ENCODE results near the gene PDE6G. TPM values are rescaled to one million over a fixed set of nuclear protein-coding genes. Genes with fewer than 3 reads are reported as not detected.

Gene PDE6G
- total and polyA plus RNA-seq, 2 of the 8 experiments (the other 6 are each of a cell fraction or from before 2014, with no cell fraction given) = 5.8 to 12.9 TPM

DNA sequence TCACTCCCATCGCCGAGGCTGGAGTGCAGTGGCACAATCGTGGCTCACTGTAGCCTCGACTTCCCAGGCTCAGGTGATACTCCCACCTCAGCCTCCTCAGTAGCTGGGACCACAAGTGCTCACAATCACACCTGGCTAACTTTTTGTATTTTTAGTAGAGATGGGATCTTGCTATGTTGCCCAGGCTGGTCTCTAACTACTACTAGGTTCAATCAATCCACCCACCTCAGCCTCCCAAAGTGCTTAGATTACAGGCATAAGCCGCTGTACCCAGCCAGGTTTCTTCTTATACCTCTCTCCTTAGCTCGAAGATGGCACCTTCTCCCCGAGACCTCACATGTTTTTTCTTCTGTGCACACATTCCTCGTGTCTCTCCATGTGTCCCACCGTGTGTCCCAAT is 16.3 kb downstream of the PDE6G start:
- CTCF ChIA-PET (ENCODE audit: partially characterized antibody) = interaction anchor here (0.8 to 1.7 kb wide), 3 partner anchors 36 to 200 kb away, joined by 3 to 6 read pairs (median 3); no protein-coding TSS in a partner anchor
- no peak overlapping the region for H3K4me3 ChIP-seq (ENCODE audit: extremely low read depth in 1 of 4, insufficient read depth in 2 of 4, low read depth in 3 of 4, low read length in 4 of 4)
- no peak overlapping the region for H4K91ac ChIP-seq (replicated peaks; ENCODE audit: insufficient read length, low read length)
- no peak overlapping the region for H4K5ac ChIP-seq (ENCODE audit: insufficient read length, low read depth, low read length)
- H3K27ac ChIP-seq (ENCODE audit: low read depth, low read length) = no peak overlapping the region
- 91% methylated on average over 9 of the region's 9 CpGs; no CpG with 5 or more reads in 1 of the 2 experiments for WGBS, 2 experiments (ENCODE audit: extremely low coverage in 1 of 2, insufficient coverage in 1 of 2, insufficient read length in 1 of 2, insufficient replicate concordance in 2 of 2, low coverage in 1 of 2, low lambda C conversion rate in 2 of 2, missing lambda C conversion rate in 1 of 2)
- H2AK5ac ChIP-seq (ENCODE audit: low read depth, low read length) = no peak overlapping the region
- no peaks in the 10 kb centered on the region for H3K36me3 ChIP-seq (ENCODE audit: control insufficient read depth in 2 of 4, insufficient read depth in 4 of 4, low read length in 3 of 4)
- no peaks in the 10 kb centered on the region for H4K20me1 ChIP-seq (replicated peaks in 1 of 2; ENCODE audit: control insufficient read depth in 1 of 2, insufficient read depth in 2 of 2, low read length in 2 of 2)
- peaks cover 7 to 16% of the 10 kb centered on the region in 2 experiments; a peak in 3 of 4 replicates for H3K79me2 ChIP-seq (ENCODE audit: control insufficient read depth in 1 of 2, insufficient read depth in 2 of 2, low read length in 2 of 2)
- H2BK15ac ChIP-seq (ENCODE audit: low read length) = no peak overlapping the region
- no peak overlapping the region for H3K14ac ChIP-seq (ENCODE audit: insufficient read length)
- H3K23me2 ChIP-seq (ENCODE audit: low read depth, low read length) = peaks cover 3% of the 10 kb centered on the region; the same call in 1 of the 2 replicates
- H2BK5ac ChIP-seq (ENCODE audit: low read depth, low read length) = no peak overlapping the region
- no peaks in the 10 kb centered on the region for H3K4me1 ChIP-seq (replicated peaks in 1 of 4; ENCODE audit: control insufficient read depth in 3 of 4, insufficient read depth in 4 of 4, low read length in 3 of 4)
- POLR2A ChIA-PET (ENCODE audit: partially characterized antibody) = interaction anchor here (1.1 kb wide), 1 partner anchor 31 kb away, joined by 4 read pairs; no protein-coding TSS in a partner anchor
- no peak overlapping the region for H3K4ac ChIP-seq (replicated peaks; ENCODE audit: insufficient read length, low read depth, low read length)
- no peak overlapping the region for H3K23ac ChIP-seq (ENCODE audit: insufficient read length)
- no peak overlapping the region for H2BK120ac ChIP-seq (replicated peaks; ENCODE audit: low read depth, low read length)
- DNase-seq (ENCODE audit: low read depth in 1 of 2, low spot score in 2 of 2) (no peak), FAIRE-seq (no peak)
- no peak overlapping the region for H2BK20ac ChIP-seq (ENCODE audit: low read length)
- H3K18ac ChIP-seq (ENCODE audit: extremely low read depth, low read length) = no peak overlapping the region
- no peaks in the 10 kb centered on the region for H3K27me3 ChIP-seq (replicated peaks in 1 of 4; ENCODE audit: control insufficient read depth in 3 of 4, extremely low read depth in 1 of 4, insufficient read depth in 3 of 4, low read length in 3 of 4)
- no peak overlapping the region for H3K9ac ChIP-seq (replicated peaks in 1 of 4; ENCODE audit: extremely low read depth in 1 of 4, low read depth in 3 of 4, low read length in 3 of 4)
- H2BK12ac ChIP-seq (ENCODE audit: low read depth, low read length) = no peak overlapping the region
- H3K56ac ChIP-seq (replicated peaks; ENCODE audit: insufficient read length, low read depth, low read length) = no peak overlapping the region
- H3K79me1 ChIP-seq (ENCODE audit: low read depth, low read length) = no peaks in the 10 kb centered on the region
- H4K8ac ChIP-seq (ENCODE audit: extremely low read depth, insufficient read depth, low read length) = no peak overlapping the region
- no peaks in the 10 kb centered on the region for H3K9me3 ChIP-seq (ENCODE audit: insufficient read depth in 2 of 2, low read depth in 1 of 2, low read length in 1 of 2)
- TF ChIP-seq RNF2 (IDR thresholded peaks at IDR 0.05; ENCODE audit: borderline replicate concordance, low read depth, low read length, missing control alignments, poor library complexity, severe bottlenecking) = no peak
- no peak for TF ChIP-seq BCL11A (IDR thresholded peaks at IDR 0.05; ENCODE audit: low read depth in 2 of 2, low read length in 2 of 2)
- no peak for TF ChIP-seq RFX5 (IDR thresholded peaks at IDR 0.05; ENCODE audit: borderline replicate concordance, low read depth, low read length)
- TF ChIP-seq RBBP5 (IDR thresholded peaks at IDR 0.05; ENCODE audit: borderline replicate concordance, low read depth, low read length) = no peak
- no peak for TF ChIP-seq FOSL1 (IDR thresholded peaks at IDR 0.05; ENCODE audit: insufficient read depth, low read depth, low read length)
- TF ChIP-seq NRF1 (IDR thresholded peaks at IDR 0.05; ENCODE audit: low read depth, low read length) = no peak
- no peak for TF ChIP-seq KDM1A (IDR thresholded peaks at IDR 0.05; ENCODE audit: borderline replicate concordance, low read length)
- H2AFZ ChIP-seq (ENCODE audit: low read length) = no peak overlapping the region
- H3K4me2 ChIP-seq (ENCODE audit: insufficient read depth in 1 of 2, low read depth in 2 of 2, low read length in 2 of 2) = no peak overlapping the region

Data from H1 (cell line).